Vagina (tissue), 2 donors: ENCODE results near the gene OR7C2. TPM values are rescaled to one million over a fixed set of nuclear protein-coding genes. Genes with fewer than 3 reads are reported as not detected.

Source experiments
- DNase-seq, 2 donors: peaks; one replicate each; pipeline ENCODE4 v3.0.0-alpha.2; 2017; ENCODE audit errors: extremely low spot score in 2 of 2
- H3K27ac ChIP-seq: fragments of 200-600 bp; sonication (generic); one replicate; pipeline ENCODE4 v1.5.1; 2019
- H3K27me3 ChIP-seq: fragments of 200-600 bp; sonication (generic); one replicate; pipeline ENCODE4 v1.5.1; 2019
- H3K36me3 ChIP-seq, 2 donors: fragments of 200-600 bp; sonication (generic); one replicate each; pipeline ENCODE4 v1.5.1; 2017 to 2019
- H3K4me1 ChIP-seq: fragments of 200-600 bp; sonication (generic); one replicate; pipeline ENCODE4 v1.5.1; 2019
- H3K4me3 ChIP-seq, 2 donors: fragments of 200-600 bp; sonication (generic); 1 replicate in 1 of 2; 2 replicates in 1 of 2; pipeline ENCODE4 v1.5.1; 2016 to 2019
- H3K9me3 ChIP-seq: fragments of 200-600 bp; sonication (generic); one replicate; pipeline ENCODE4 v1.5.1; 2019
- POLR2A ChIP-seq, 2 donors: fragments of 450-650 bp; IDR thresholded peaks; one replicate each; pipeline ENCODE4 v1.6.1; 2017; ENCODE audit warnings: antibody characterized with exemption in 2 of 2, mild to moderate bottlenecking in 2 of 2, moderate library complexity in 2 of 2
- POLR2AphosphoS5 ChIP-seq, 2 donors: sonication (generic); formaldehyde crosslinking; IDR thresholded peaks; one replicate each; pipeline ENCODE4 v1.9.0; 2017; ENCODE audit warnings: antibody characterized with exemption in 2 of 2, mild to moderate bottlenecking in 2 of 2, low read depth in 1 of 2; ENCODE audit not compliant: insufficient read depth in 1 of 2
- intact Hi-C: fragments of 100-400 bp; cut with DNase I; formaldehyde crosslinking; loops from one replicate; pipeline ENCODE4 v1.15.1; 2023
- total RNA-seq: library from RNA; depleted of rRNA; stranded (reverse); fragments of >200 nt; gene quantifications from one replicate; pipeline ENCODE4 v1.2.3, GENCODE V29; 2016
- TF ChIP-seq, protein P1 (sequence below), 3 experiments: fragments of 450-650 bp in 2 of 3; fragments of 200-600 bp in 1 of 3; sonication (generic) in 1 of 3; IDR thresholded peaks; one replicate each; pipeline ENCODE4 v1.5.1; 2017 to 2019; ENCODE audit warnings: antibody characterized with exemption in 3 of 3, mild to moderate bottlenecking in 2 of 3, moderate library complexity in 2 of 3

Gene OR7C2
- total RNA-seq, 1 donor from 2014 or later, result not detected

DNA sequence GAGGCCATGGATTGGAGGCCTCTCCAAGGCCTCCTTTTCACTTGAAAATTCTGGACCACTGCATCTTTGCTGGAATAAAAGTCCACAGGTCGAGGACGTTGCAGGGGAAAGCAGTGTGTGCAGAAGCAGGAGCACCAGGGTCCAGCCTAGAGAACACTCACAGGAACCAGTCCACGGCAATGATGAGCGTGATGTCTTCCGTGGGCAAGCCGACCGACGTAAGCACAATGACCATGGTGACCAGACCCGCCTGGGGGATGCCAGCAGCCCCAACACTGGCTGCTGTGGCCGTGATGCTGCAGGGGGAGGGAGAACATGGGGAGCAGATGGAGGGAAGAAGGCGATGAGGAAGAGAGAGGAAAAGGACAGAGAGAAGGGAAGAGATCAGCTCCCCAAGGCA is 11.5 kb downstream of the OR7C2 start:
- Histone ChIP-seq H3K9me3 (no peaks in the 10 kb centered on the region), H3K27ac (no peak overlapping the region), H3K36me3 (no peaks in the 10 kb centered on the region), H3K4me3 (no peak overlapping the region), H3K4me1 (no peaks in the 10 kb centered on the region), H3K27me3 (no peaks in the 10 kb centered on the region)
- no peak for DNase-seq
- TF ChIP-seq, protein P1, sequence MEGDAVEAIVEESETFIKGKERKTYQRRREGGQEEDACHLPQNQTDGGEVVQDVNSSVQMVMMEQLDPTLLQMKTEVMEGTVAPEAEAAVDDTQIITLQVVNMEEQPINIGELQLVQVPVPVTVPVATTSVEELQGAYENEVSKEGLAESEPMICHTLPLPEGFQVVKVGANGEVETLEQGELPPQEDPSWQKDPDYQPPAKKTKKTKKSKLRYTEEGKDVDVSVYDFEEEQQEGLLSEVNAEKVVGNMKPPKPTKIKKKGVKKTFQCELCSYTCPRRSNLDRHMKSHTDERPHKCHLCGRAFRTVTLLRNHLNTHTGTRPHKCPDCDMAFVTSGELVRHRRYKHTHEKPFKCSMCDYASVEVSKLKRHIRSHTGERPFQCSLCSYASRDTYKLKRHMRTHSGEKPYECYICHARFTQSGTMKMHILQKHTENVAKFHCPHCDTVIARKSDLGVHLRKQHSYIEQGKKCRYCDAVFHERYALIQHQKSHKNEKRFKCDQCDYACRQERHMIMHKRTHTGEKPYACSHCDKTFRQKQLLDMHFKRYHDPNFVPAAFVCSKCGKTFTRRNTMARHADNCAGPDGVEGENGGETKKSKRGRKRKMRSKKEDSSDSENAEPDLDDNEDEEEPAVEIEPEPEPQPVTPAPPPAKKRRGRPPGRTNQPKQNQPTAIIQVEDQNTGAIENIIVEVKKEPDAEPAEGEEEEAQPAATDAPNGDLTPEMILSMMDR (IDR thresholded peaks at IDR 0.05), result no peak
- no peak for TF ChIP-seq POLR2AphosphoS5 (IDR thresholded peaks at IDR 0.05; ENCODE audit: insufficient read depth in 1 of 2, low read depth in 1 of 2)
- no peak for TF ChIP-seq POLR2A (IDR thresholded peaks at IDR 0.05)
- intact Hi-C loops, result no loop called here

GRCh38 chr19:14954071-14954655 is 12.9 kb downstream of the OR7C2 start:
- H3K4me1 ChIP-seq, result no peaks in the 10 kb centered on the region
- intact Hi-C loops, result no loop called here
- no peaks in the 10 kb centered on the region for H3K9me3 ChIP-seq
- DNase-seq, result no peak
- no peak overlapping the region for H3K27ac ChIP-seq
- TF ChIP-seq, protein P1 (IDR thresholded peaks at IDR 0.05), result no peak
- no peak for TF ChIP-seq POLR2A (IDR thresholded peaks at IDR 0.05)
- no peak for TF ChIP-seq POLR2AphosphoS5 (IDR thresholded peaks at IDR 0.05; ENCODE audit: insufficient read depth in 1 of 2, low read depth in 1 of 2)
- H3K27me3 ChIP-seq, result no peaks in the 10 kb centered on the region
- H3K4me3 ChIP-seq, result no peak overlapping the region
- no peaks in the 10 kb centered on the region for H3K36me3 ChIP-seq

DNA sequence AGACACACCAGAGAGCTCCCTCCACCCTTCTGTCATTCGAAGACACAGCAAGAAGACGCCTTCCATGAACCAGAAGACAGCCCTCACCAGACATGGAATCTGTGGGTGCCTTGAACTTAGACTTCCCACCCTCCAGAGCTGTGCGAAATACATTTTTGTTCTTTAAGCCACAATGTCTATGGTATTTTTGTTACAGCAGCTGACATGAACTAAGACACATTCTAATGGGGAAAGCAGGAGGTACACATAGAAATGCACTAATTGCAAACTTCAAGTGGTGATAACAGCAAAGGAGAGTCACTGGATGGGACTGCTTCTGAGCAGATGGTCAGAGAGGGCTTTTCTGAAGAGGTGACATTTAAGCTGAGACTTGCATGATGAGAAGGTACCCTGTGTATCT is 16.2 kb downstream of the OR7C2 start:
- no peaks in the 10 kb centered on the region for H3K9me3 ChIP-seq
- H3K36me3 ChIP-seq, result no peaks in the 10 kb centered on the region
- no peaks in the 10 kb centered on the region for H3K27me3 ChIP-seq
- DNase-seq, result no peak
- no peaks in the 10 kb centered on the region for H3K4me1 ChIP-seq
- no peak overlapping the region for H3K27ac ChIP-seq
- H3K4me3 ChIP-seq, result no peak overlapping the region
- TF ChIP-seq POLR2AphosphoS5 (IDR thresholded peaks at IDR 0.05; ENCODE audit: insufficient read depth in 1 of 2, low read depth in 1 of 2) (no peak), POLR2A (IDR thresholded peaks at IDR 0.05) (no peak)
- TF ChIP-seq, protein P1 (IDR thresholded peaks at IDR 0.05), result no peak
- intact Hi-C loops, result no loop called here

GRCh38 chr19:14959263-14959662 is 18.0 kb downstream of the OR7C2 start:
- H3K4me3 ChIP-seq, result no peak overlapping the region
- intact Hi-C loops, result no loop called here
- H3K27ac ChIP-seq, result no peak overlapping the region
- TF ChIP-seq POLR2A (IDR thresholded peaks at IDR 0.05) (no peak), POLR2AphosphoS5 (IDR thresholded peaks at IDR 0.05; ENCODE audit: insufficient read depth in 1 of 2, low read depth in 1 of 2) (no peak)
- TF ChIP-seq, protein P1 (IDR thresholded peaks at IDR 0.05), result no peak
- H3K36me3 ChIP-seq, result no peaks in the 10 kb centered on the region
- no peak for DNase-seq
- H3K9me3 ChIP-seq, result no peaks in the 10 kb centered on the region
- H3K4me1 ChIP-seq, result no peaks in the 10 kb centered on the region
- no peaks in the 10 kb centered on the region for H3K27me3 ChIP-seq

DNA sequence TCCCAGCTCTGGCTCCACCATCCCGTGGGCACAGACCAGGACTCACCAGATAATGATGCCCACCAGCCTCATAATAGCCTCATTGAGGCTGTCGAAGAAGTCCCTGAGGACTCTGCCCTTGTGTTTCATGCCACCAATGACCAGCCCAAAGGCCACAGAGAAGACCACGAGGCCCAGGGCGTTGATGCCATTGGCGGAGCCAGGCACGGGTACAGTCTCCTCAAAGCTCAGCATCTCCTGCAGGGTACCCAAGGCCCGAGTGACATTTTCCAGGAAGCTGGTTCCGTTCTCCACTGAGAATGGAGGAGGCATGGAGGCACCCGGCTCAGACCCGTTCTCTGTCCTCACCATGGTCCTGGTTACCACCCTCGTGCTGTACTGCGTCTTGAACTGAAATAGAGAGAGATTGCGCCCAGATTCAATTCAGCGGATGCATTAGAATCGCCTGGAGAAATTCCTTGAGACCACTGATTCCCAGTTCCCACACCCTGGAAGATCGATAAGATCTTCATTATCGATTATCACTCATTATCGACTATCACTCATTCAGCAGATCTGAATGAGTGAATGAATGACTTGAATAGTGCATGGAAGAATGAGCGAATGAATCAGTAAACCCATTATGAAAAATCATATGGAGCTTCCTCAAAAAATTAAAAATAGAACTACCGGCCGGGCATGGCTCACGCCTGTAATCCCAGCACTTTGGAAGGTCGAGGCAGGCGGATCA is 20.8 kb downstream of the OR7C2 start:
- intact Hi-C loops, result no loop called here
- H3K4me3 ChIP-seq, result no peak overlapping the region
- no peaks in the 10 kb centered on the region for H3K9me3 ChIP-seq
- H3K27me3 ChIP-seq, result no peaks in the 10 kb centered on the region
- no peak for DNase-seq
- TF ChIP-seq POLR2A (IDR thresholded peaks at IDR 0.05) (no peak), POLR2AphosphoS5 (IDR thresholded peaks at IDR 0.05; ENCODE audit: insufficient read depth in 1 of 2, low read depth in 1 of 2) (no peak)
- TF ChIP-seq, protein P1 (IDR thresholded peaks at IDR 0.05), result no peak
- H3K27ac ChIP-seq, result no peak overlapping the region
- no peaks in the 10 kb centered on the region for H3K4me1 ChIP-seq
- H3K36me3 ChIP-seq, result no peaks in the 10 kb centered on the region
